Midbrain (tissue), 1 donor: ENCODE data around the gene SYT1.
"Not testable (repeated sequence)": the region's sequence is repeated elsewhere in the genome, so short reads cannot be mapped to it uniquely, and the experiment has no call there.

ENCODE experiments used
- DNase-seq: peaks from one replicate; lab custom pipeline; 2025; lab: John Stamatoyannopoulos, UW

Gene SYT1

DNA sequence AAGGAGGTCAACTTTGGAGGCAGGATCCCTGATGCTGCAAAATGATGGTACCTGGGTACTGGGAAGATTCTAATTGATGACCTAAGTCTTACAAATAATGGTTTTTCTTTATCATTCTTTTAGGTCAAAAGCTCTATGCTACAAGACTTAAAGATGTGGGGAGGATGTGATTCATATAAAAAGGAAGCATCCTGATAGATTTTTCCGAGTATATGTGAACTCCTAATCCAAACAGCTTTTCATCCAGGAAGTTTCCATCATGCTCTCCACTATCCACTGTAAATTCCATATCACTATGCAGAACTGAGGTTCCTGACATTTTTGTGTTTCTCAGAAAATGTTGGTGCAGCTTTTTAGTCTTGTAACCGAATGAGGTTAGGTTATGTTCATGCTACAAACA, 533.0 kb downstream of the SYT1 start:
- no peak for DNase-seq

DNA sequence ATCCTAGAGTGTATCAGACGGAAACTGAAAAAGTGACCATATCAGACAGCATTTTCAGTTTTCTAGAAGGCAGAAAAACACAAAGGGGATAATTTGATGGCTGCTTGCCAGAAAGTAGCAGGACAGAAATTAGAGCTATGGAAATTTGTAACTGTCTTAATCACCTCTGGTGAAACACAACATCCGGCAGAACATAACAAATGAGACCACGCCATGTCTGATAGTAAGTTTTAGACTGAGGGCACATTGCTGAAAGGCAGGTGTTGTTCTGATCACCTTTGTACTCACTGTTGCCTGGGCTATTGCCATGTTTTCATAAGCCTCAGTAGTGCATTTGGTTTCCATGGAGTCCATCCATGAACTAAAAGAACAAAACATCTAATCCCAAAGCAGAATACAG, 535.9 kb downstream of the SYT1 start:
- DNase-seq = no peak

DNA sequence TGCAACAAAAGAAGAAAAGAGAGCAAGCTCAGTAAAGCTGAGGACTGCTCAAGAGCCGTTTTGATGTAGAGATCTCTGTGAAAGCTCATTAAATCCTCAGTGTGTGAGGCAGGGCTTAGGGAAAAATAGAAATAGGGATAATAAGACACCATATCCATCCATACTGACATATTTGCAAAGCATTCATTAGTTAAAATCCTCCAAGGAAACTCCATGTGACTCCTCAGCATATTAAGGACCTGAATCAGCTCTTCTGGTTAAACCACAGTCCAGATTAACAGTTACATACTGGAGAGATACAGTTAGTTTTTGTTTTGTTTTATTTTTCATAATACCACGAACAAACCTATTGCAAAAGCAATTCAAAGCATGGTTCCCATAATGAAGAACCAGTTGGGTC, 538.0 kb downstream of the SYT1 start:
- DNase-seq = no peak

GRCh38 chr12:79406993-79407392, 542.4 kb downstream of the SYT1 start:
- no peak for DNase-seq

GRCh38 chr12:79407671-79408622, 543.4 kb downstream of the SYT1 start:
- DNase-seq = peak; percentile 14

GRCh38 chr12:79408689-79409088, 544.1 kb downstream of the SYT1 start:
- no peak for DNase-seq

DNA sequence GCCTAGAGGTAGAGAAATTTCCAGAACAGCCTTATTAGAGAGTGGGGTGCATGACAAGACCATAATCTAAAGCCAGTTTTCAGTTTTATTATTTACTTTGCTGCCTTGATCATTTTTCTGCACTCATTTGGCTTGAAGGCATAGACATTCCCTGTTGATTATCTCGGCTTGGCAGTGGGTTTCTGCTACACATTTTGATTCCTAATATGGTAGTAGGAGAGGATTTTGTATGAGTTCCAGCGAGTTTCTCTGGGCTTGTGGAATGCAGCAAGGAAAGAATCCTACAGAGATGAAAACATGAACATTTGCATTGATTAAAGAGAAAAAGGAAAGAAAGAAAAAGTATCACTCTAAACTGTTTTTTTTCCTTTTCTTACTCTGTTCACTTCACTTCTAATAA, 545.0 kb downstream of the SYT1 start:
- no peak for DNase-seq

DNA sequence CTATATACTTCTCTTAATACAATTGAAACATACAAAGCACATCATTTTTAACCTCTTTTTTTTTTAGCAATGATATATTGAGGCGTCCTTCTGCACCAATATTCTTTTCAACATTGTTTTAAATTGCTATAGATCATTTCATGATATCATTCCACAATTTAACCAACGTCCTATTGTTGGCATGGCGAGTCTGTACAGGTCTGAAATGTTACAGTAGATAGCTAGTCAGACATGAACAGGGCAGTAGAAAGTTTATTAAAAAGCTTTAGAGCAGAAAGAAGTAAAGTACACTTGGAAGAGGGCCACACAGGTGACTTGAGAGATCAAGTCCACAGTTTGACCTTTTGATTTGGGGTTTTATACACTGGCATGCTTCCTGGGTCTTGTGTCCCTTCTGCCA, 547.2 kb downstream of the SYT1 start:
- DNase-seq = no peak

- no peak for DNase-seq
Observed at GRCh38 chr12:79413796-79414195, 549.2 kb downstream of the SYT1 start.

DNA sequence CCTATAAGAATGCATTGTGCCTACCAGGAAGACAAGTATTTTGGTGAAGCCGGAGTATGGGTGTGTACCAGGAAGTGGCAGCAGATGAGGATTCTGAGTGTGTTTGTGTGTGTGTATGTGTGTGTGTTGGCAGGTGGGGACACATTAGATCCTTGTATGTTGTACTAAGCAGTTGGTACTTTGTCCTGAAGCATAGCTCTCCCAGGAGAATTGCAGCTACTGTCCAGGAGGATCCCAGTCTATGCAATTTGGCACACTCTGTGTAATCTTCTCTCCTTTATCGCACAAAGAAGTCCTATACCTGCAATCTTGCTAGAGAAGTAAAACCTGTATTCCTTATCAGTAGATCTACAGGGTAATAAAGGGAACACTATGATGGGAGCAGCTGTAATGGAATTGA, 549.7 kb downstream of the SYT1 start:
- DNase-seq = no peak

GRCh38 chr12:79415321-79415720, 550.7 kb downstream of the SYT1 start:
- no peak for DNase-seq

GRCh38 chr12:79415746-79416435, 551.3 kb downstream of the SYT1 start:
- no peak for DNase-seq

DNA sequence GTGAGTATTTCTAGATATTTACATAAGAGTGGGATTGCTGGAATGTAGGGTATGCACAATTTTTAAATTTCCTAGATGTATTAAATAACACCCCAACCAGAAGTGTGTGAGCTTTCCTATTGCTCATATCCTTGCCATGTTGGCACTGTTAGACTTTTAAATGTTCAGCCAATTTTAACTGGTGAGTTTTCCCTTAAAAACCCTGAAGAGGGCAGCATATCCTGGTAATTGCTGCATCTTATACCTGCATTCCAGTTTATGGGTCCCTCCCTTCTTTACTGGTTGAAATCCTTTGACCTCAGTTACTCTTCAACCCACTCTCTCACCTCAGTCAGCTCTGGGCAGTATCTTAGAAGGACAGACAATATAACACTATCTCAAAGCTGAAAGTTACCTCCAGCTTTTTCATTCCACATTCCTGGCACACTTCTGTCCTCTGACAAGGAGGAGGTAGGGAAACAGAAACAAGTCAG, 555.6 kb downstream of the SYT1 start:
- peak; percentile 11 for DNase-seq

DNA sequence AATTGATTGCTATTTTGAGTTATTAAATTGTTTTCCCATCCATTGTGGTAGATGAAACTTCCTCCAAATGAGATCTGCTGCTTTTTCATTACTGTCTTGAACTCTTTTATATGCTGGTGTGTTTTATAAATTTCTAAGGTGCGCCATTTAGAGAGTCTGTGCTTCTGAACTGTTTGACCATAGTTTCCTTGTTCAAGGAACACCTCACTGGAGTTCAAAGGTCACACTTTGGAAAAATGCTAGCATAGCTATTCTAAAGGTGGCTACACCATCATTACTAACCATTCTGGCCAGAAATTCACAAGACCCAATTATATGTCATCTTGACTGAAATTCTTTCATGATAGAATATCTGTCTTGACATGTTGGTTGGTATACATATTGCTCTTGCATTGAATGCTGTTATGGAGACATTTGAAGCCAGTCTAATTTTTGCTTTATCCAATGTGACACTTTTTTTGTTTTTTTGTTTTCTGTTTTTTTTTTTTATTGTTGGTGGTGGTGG, 556.7 kb downstream of the SYT1 start:
- no peak for DNase-seq

GRCh38 chr12:79422060-79422812, 557.7 kb downstream of the SYT1 start:
- DNase-seq = no peak

DNA sequence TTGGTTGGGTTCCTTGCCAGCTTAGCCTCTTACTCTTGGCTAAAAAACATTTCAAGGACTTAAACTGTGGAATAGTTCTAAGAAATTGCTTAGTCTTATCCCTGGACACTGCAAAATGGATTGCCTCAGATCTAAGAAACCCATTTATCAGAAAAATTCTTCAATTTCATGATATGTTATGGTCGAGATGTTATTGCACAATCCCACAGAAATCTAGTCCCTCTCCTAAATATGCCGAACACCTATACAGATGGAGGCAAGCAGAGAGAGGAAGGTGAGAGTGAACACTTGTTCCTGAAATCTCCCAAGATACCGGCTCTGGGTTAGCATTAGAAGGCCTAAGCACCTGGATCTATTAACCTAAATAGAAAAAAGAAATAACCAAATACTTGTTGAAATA, 559.0 kb downstream of the SYT1 start:
- no peak for DNase-seq

GRCh38 chr12:79424109-79424721, 559.6 kb downstream of the SYT1 start:
- no peak for DNase-seq

GRCh38 chr12:79426121-79426520, 561.5 kb downstream of the SYT1 start:
- no peak for DNase-seq

GRCh38 chr12:79426744-79427143, 562.2 kb downstream of the SYT1 start:
- not testable (repeated sequence) for DNase-seq

DNA sequence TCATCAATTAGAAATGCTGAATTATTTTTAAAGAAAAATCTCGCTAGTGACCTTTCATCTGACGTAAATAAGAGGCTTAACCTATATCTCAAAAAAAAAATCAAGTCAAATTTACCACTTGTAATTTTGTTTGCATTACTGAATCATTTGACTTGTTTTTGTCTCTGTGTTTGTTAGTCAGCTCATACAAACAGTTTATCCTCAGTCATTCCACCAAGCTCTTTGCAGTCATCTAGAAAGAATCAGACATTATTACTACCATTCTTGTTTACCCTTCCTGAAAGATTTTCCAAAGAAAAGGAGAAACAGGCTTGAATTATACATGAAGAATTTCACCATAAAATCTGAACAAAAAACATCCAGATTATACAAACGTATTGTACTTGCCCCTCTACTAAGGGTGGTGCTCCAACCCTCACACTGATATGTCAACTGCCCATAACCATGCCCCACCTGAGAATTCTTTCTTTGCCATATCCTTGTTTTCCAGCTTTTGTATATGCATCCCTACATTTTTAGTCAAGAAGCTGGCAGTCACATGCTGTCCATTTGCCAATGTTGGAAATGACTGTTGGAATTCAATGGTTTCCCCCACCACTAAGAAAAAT, 569.0 kb downstream of the SYT1 start:
- no peak for DNase-seq

DNA sequence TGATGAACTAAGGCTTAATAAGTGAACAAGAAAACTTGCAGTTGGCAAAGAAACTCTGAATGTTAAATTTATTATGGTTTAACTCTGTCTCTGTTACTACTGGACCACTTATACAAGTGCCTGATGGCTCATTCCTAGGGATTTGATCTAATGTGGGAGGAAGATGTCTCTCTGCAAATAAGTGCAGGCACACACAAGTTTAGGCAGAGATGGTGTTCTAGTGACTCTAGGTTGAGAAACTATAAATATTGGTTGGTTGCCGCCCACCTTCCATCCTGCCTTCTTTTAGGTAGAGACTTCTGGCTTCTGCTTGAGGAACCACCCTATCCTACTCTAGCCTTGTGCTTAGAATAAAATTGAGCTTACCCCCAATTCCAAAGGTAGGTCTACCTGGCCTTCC, 570.0 kb downstream of the SYT1 start:
- DNase-seq = no peak
